GM12878 (cell line): ENCODE measurements around the gene HDAC9. TPM values are rescaled to one million over a fixed set of nuclear protein-coding genes. Genes with fewer than 3 reads are reported as not detected.
"Not testable (repeated sequence)": the region's sequence is repeated elsewhere in the genome, so short reads cannot be mapped to it uniquely, and the experiment has no call there.

Experiments
- ATAC-seq: fragments of 200-7000 bp; cut with Tn5 transposase; 3 replicates; pipeline ENCODE4 v1.9.1; 2020; ENCODE audit warnings: mild to moderate bottlenecking, moderate library complexity
- BruUV-seq: library from RNA; stranded (reverse); fragments of 400-500 nt; replicated peaks from 2 replicates; lab custom pipeline; 2021; lab: Mats Ljungman, UMichigan
- CTCF ChIA-PET: fragments of 300-600 bp; sonication (Branson Sonifier 250); formaldehyde crosslinking; extraction: SDS; loops from one replicate; lab custom pipeline; 2021; ENCODE audit warnings: inconsistent platforms; lab: Yijun Ruan, JAX
- POLR2A ChIA-PET: fragments of 350-600 bp; formaldehyde crosslinking; extraction: SDS; loops from one replicate; lab custom pipeline; 2021; ENCODE audit warnings: inconsistent platforms; lab: Charles Lee
- RAD21 ChIA-PET: fragments of 300-600 bp; sonication (Branson Sonifier 250); formaldehyde crosslinking; loops from one replicate; lab custom pipeline; 2023; ENCODE audit warnings: antibody characterized with exemption; ENCODE audit not compliant: unreplicated experiment; lab: Charles Lee
- SMC1A ChIA-PET: fragments of 300-600 bp; sonication (Branson Sonifier 250); formaldehyde crosslinking; loops from one replicate; lab custom pipeline; 2023; ENCODE audit not compliant: unreplicated experiment, uncharacterized antibody; lab: Charles Lee
- DNase-seq: peaks from one replicate; pipeline ENCODE4 v3.0.0-alpha.2; 2011; ENCODE audit warnings: low read depth, low spot score
- FAIRE-seq: peaks from 3 replicates; lab custom pipeline; 2011; peaks lifted over from hg19 to GRCh38; lab: Jason Lieb, UNC
- H2AFZ ChIP-seq: 2 replicates; pipeline ENCODE4 v1.6.0; 2011; ENCODE audit warnings: low read depth, low read length, control low read depth; ENCODE audit not compliant: control insufficient read depth
- H3K27ac ChIP-seq: 2 replicates; pipeline ENCODE4 v1.5.1; 2011; ENCODE audit warnings: control low read depth; ENCODE audit not compliant: control insufficient read depth, insufficient read depth
- H3K27me3 ChIP-seq, 2 experiments: replicated peaks in 1 of 2; 2 replicates each; pipeline versions ENCODE4 v1.6.0 to v1.6.1; 2011; ENCODE audit warnings: low read length in 1 of 2; ENCODE audit not compliant: control insufficient read depth in 2 of 2, insufficient read depth in 2 of 2
- H3K36me3 ChIP-seq, 2 experiments: 2 replicates each; pipeline ENCODE4 v1.5.1; 2011; ENCODE audit warnings: low read length in 1 of 2; ENCODE audit not compliant: control insufficient read depth in 2 of 2, insufficient read depth in 2 of 2
- H3K4me1 ChIP-seq: 2 replicates; pipeline ENCODE4 v1.6.1; 2011; ENCODE audit warnings: mild to moderate bottlenecking, low read length, moderate library complexity, mixed read lengths; ENCODE audit not compliant: control insufficient read depth, insufficient read depth
- H3K4me2 ChIP-seq: 2 replicates; pipeline ENCODE4 v1.6.0; 2011; ENCODE audit warnings: control low read depth; ENCODE audit not compliant: control insufficient read depth, insufficient read depth
- H3K4me3 ChIP-seq: fragments of 200-600 bp; sonication (generic); 2 replicates; pipeline ENCODE4 v1.5.1; 2016
- H3K79me2 ChIP-seq: 2 replicates; pipeline ENCODE4 v1.6.0; 2011; ENCODE audit warnings: low read length; ENCODE audit not compliant: control insufficient read depth, insufficient read depth
- H3K9ac ChIP-seq: 2 replicates; pipeline ENCODE4 v1.8.0; 2011; ENCODE audit warnings: low read length, control low read depth, mixed read lengths; ENCODE audit not compliant: control insufficient read depth, insufficient read depth
- H3K9me3 ChIP-seq: replicated peaks from 3 replicates; pipeline ENCODE4 v1.5.1; 2011; ENCODE audit warnings: mild to moderate bottlenecking, low read length; ENCODE audit not compliant: control insufficient read depth, insufficient read depth
- H4K20me1 ChIP-seq: 2 replicates; pipeline ENCODE4 v1.6.0; 2011; ENCODE audit not compliant: control insufficient read depth, insufficient read depth
- BMI1 ChIP-seq: fragments of 450-650 bp; IDR thresholded peaks from 2 replicates; pipeline ENCODE4 v1.6.1; 2016; ENCODE audit warnings: mild to moderate bottlenecking, moderate library complexity, borderline replicate concordance
- HDAC2 ChIP-seq: fragments of 200-600 bp; sonication (generic); IDR thresholded peaks from 2 replicates; pipeline ENCODE4 v1.6.1; 2017
- POU2F2 ChIP-seq: IDR thresholded peaks from 3 replicates; pipeline ENCODE4 v1.6.1; 2011; ENCODE audit warnings: low read depth, mild to moderate bottlenecking, low read length, borderline replicate concordance
- RAD21 ChIP-seq: IDR thresholded peaks from 2 replicates; pipeline ENCODE4 v1.6.1; 2011; ENCODE audit warnings: mild to moderate bottlenecking, low read depth, low read length, moderate library complexity; ENCODE audit not compliant: insufficient read depth
- WGBS: methylation state at CpG from one replicate; pipeline ENCODE4 v1.1.6; 2016; ENCODE audit warnings: low lambda C conversion rate; ENCODE audit not compliant: insufficient replicate concordance, insufficient coverage; ENCODE audit errors: missing lambda C conversion rate; 5-methylcytosine and 5-hydroxymethylcytosine counted together
- in situ Hi-C: fragments of 300-500 bp; cut with MboI; formaldehyde crosslinking; loops from 9 replicates; pipeline ENCODE4 v1.14.3; 2018; ENCODE audit warnings: mixed read lengths
- intact Hi-C: fragments of 100-400 bp; cut with micrococcal nuclease; formaldehyde crosslinking; loops from one replicate; pipeline ENCODE4 v1.14.2; 2022; ENCODE audit not compliant: unreplicated experiment
- polyA plus RNA-seq, 11 experiments: library from polyadenylated mRNA; depleted of rRNA in 4 of 11; unstranded in 6 of 11; stranded (reverse) in 5 of 11; fragments of >200 nt; fragmentation: Nextera tagmentation in 4 of 11; fragmentation: Illumina TruSeq in 1 of 11; extraction: Ambion mirVana in 4 of 11; extraction: Trizol in 1 of 11; gene quantifications; 1 replicate in 1 of 11; 2 replicates in 10 of 11; pipeline versions ENCODE4 v1.2.1 to v1.2.3, GENCODE V29; 2011 to 2016; ENCODE audit warnings: inconsistent platforms in 2 of 11, missing spikeins in 2 of 11, low read depth in 1 of 11
- total RNA-seq, 4 experiments: library from RNA; depleted of rRNA in 3 of 4; stranded (reverse); fragments of >200 nt in 3 of 4; fragmentation: Illumina TruSeq in 1 of 4; extraction: Trizol in 1 of 4; gene quantifications; 2 replicates each; pipeline versions ENCODE4 v1.2.1 to v1.2.3, GENCODE V29; 2013 to 2021
- TF ChIP-seq, protein P1 (sequence below): IDR thresholded peaks from 2 replicates; pipeline ENCODE4 v1.6.1; 2012; ENCODE audit warnings: low read depth, low read length, improper control_type of control experiment
- TF ChIP-seq, protein P2 (sequence below): fragments of 450-650 bp; IDR thresholded peaks from 2 replicates; pipeline ENCODE4 v1.6.1; 2017; ENCODE audit warnings: low read depth, mild to moderate bottlenecking, moderate library complexity

HDAC9 gene
- total and polyA plus RNA-seq, 10 of the 15 experiments (the other 5 are each of a cell fraction or from before 2014, with no cell fraction given) = 0.73 to 12.8 (median 0.92) TPM

DNA sequence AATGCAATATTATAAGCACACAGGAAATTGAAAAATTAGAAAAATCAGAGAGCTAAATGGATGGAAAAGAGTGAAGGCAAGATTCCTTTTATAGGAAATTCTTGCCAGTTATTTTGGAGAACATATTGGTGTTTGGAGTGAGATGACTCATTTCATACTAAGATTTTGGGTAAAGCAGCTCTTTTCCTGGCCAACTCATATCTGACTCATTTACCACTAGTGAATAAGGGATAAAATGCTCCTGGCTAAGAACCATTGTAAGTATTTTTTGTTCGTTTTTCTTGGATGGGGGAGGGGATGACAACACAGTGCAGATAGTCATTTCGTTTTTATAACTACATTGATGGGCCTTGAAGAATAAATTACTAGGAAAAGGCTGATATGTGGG is 482.6 kb downstream of the HDAC9 start (continued):
- TF ChIP-seq, protein P1, sequence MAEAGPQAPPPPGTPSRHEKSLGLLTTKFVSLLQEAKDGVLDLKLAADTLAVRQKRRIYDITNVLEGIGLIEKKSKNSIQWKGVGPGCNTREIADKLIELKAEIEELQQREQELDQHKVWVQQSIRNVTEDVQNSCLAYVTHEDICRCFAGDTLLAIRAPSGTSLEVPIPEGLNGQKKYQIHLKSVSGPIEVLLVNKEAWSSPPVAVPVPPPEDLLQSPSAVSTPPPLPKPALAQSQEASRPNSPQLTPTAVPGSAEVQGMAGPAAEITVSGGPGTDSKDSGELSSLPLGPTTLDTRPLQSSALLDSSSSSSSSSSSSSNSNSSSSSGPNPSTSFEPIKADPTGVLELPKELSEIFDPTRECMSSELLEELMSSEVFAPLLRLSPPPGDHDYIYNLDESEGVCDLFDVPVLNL = no peak
- TF ChIP-seq HDAC2 (no peak), POU2F2 (no peak), BMI1 (no peak), RAD21 (no peak)
- TF ChIP-seq, protein P2, sequence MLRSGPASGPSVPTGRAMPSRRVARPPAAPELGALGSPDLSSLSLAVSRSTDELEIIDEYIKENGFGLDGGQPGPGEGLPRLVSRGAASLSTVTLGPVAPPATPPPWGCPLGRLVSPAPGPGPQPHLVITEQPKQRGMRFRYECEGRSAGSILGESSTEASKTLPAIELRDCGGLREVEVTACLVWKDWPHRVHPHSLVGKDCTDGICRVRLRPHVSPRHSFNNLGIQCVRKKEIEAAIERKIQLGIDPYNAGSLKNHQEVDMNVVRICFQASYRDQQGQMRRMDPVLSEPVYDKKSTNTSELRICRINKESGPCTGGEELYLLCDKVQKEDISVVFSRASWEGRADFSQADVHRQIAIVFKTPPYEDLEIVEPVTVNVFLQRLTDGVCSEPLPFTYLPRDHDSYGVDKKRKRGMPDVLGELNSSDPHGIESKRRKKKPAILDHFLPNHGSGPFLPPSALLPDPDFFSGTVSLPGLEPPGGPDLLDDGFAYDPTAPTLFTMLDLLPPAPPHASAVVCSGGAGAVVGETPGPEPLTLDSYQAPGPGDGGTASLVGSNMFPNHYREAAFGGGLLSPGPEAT = no peak

DNA sequence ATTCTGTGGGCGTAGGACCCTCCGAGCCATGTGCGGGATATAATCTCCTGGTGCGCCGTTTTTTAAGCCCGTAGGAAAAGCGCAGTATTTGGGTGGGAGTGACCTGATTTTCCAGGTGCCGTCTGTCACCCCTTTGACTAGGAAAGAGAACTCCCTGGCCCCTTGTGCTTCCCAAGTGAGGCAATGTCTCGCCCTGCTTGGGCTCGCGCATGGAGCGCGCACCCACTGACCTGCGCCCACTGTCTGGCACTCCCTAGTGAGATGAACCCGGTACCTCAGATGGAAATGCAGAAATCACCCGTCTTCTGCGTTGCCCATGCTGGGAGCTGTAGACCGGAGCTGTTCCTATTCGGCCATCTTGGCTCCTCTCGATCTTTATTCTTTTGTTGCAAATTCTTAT is 495.2 kb downstream of the HDAC9 start:
- FAIRE-seq, DNase-seq, H3K9me3 ChIP-seq, H3K9ac ChIP-seq, CTCF ChIA-PET, H3K4me3 ChIP-seq, H2AFZ ChIP-seq, H3K27ac ChIP-seq, intact Hi-C loops, H3K36me3 ChIP-seq, SMC1A ChIA-PET, POLR2A ChIA-PET, ATAC-seq, RAD21 ChIA-PET, H4K20me1 ChIP-seq, H3K79me2 ChIP-seq, in situ Hi-C loops, H3K4me2 ChIP-seq, BruUV-seq, H3K27me3 ChIP-seq, H3K4me1 ChIP-seq: not testable (repeated sequence)
- WGBS = 76% methylated on average over 18 of the region's 20 CpGs
